ENCODE measurements around the gene KRTAP4-5. TPM values are rescaled to one million over a fixed set of nuclear protein-coding genes. Genes with fewer than 3 reads are reported as not detected.
"Not testable (repeated sequence)": the region's sequence is repeated elsewhere in the genome, so short reads cannot be mapped to it uniquely, and the experiment has no call there.

Gene KRTAP4-5
- total and polyA plus RNA-seq, 2 donors: not detected

- H3K36me3 ChIP-seq (ENCODE audit: control insufficient read depth in 2 of 2, insufficient read depth in 2 of 2, low read length in 1 of 2); H3K27me3 ChIP-seq (ENCODE audit: control insufficient read depth in 2 of 2, insufficient read depth in 1 of 2, low read length in 1 of 2); H3K9me3 ChIP-seq (ENCODE audit: control insufficient read depth in 2 of 2, insufficient read depth in 1 of 2, low read length in 1 of 2); H3K4me3 ChIP-seq (ENCODE audit: low read length in 2 of 2); H3K27ac ChIP-seq (ENCODE audit: low read depth in 1 of 2, low read length in 1 of 2); H3K4me1 ChIP-seq (ENCODE audit: control insufficient read depth in 2 of 2, insufficient read depth in 2 of 2, low read length in 2 of 2); DNase-seq (ENCODE audit: low read depth in 6 of 9, low spot score in 9 of 9): not testable (repeated sequence)
- WGBS: 28% methylated on average over 11 of the region's 11 CpGs
Measured at GRCh38 chr17:41119696-41120690, 29.6 kb downstream of the KRTAP4-5 start.

GRCh38 chr17:41118721-41119120 is 30.9 kb downstream of the KRTAP4-5 start:
- Histone ChIP-seq H3K4me3 (ENCODE audit: low read length in 2 of 2) (no peak overlapping the region), H3K27me3 (ENCODE audit: control insufficient read depth in 2 of 2, insufficient read depth in 1 of 2, low read length in 1 of 2) (no peaks in the 10 kb centered on the region), H3K36me3 (ENCODE audit: control insufficient read depth in 2 of 2, insufficient read depth in 2 of 2, low read length in 1 of 2) (no peaks in the 10 kb centered on the region), H3K27ac (ENCODE audit: low read depth in 1 of 2, low read length in 1 of 2) (no peak overlapping the region), H3K4me1 (ENCODE audit: control insufficient read depth in 2 of 2, insufficient read depth in 2 of 2, low read length in 2 of 2) (no peaks in the 10 kb centered on the region), H3K9me3 (ENCODE audit: control insufficient read depth in 2 of 2, insufficient read depth in 1 of 2, low read length in 1 of 2) (no peaks in the 10 kb centered on the region)
- DNase-seq (ENCODE audit: low read depth in 6 of 9, low spot score in 9 of 9): no peak
- WGBS: 99% methylated on average over 4 of the region's 4 CpGs

GRCh38 chr17:41117846-41118386 is 31.7 kb downstream of the KRTAP4-5 start, which contains the start of gene KRTAP4-11:
TSS of gene KRTAP4-11 (minus strand) at chr17:41118373. CDS start at chr17:41118315, 58 bp downstream.
- H3K36me3 ChIP-seq (ENCODE audit: control insufficient read depth in 2 of 2, insufficient read depth in 2 of 2, low read length in 1 of 2); H3K9me3 ChIP-seq (ENCODE audit: control insufficient read depth in 2 of 2, insufficient read depth in 1 of 2, low read length in 1 of 2); H3K4me3 ChIP-seq (ENCODE audit: low read length in 2 of 2); H3K4me1 ChIP-seq (ENCODE audit: control insufficient read depth in 2 of 2, insufficient read depth in 2 of 2, low read length in 2 of 2); H3K27me3 ChIP-seq (ENCODE audit: control insufficient read depth in 2 of 2, insufficient read depth in 1 of 2, low read length in 1 of 2); DNase-seq (ENCODE audit: low read depth in 6 of 9, low spot score in 9 of 9); H3K27ac ChIP-seq (ENCODE audit: low read depth in 1 of 2, low read length in 1 of 2): not testable (repeated sequence)
- WGBS: 91% methylated on average over 10 of the region's 10 CpGs

GRCh38 chr17:41116297-41116696 is 33.3 kb downstream of the KRTAP4-5 start:
- H3K4me3 ChIP-seq (ENCODE audit: low read length in 2 of 2): no peak overlapping the region
- no peak for DNase-seq (ENCODE audit: low read depth in 6 of 9, low spot score in 9 of 9)
- H3K4me1 ChIP-seq (ENCODE audit: control insufficient read depth in 2 of 2, insufficient read depth in 2 of 2, low read length in 2 of 2): no peaks in the 10 kb centered on the region
- no peaks in the 10 kb centered on the region for H3K36me3 ChIP-seq (ENCODE audit: control insufficient read depth in 2 of 2, insufficient read depth in 2 of 2, low read length in 1 of 2)
- no peaks in the 10 kb centered on the region for H3K9me3 ChIP-seq (ENCODE audit: control insufficient read depth in 2 of 2, insufficient read depth in 1 of 2, low read length in 1 of 2)
- 70% methylated on average over 5 of the region's 5 CpGs for WGBS
- no peak overlapping the region for H3K27ac ChIP-seq (ENCODE audit: low read depth in 1 of 2, low read length in 1 of 2)
- no peaks in the 10 kb centered on the region for H3K27me3 ChIP-seq (ENCODE audit: control insufficient read depth in 2 of 2, insufficient read depth in 1 of 2, low read length in 1 of 2)

- no peaks in the 10 kb centered on the region for H3K27me3 ChIP-seq (ENCODE audit: control insufficient read depth in 2 of 2, insufficient read depth in 1 of 2, low read length in 1 of 2)
- H3K9me3 ChIP-seq (ENCODE audit: control insufficient read depth in 2 of 2, insufficient read depth in 1 of 2, low read length in 1 of 2): no peaks in the 10 kb centered on the region
- no peaks in the 10 kb centered on the region for H3K4me1 ChIP-seq (ENCODE audit: control insufficient read depth in 2 of 2, insufficient read depth in 2 of 2, low read length in 2 of 2)
- WGBS: 60% methylated on average over 2 of the region's 2 CpGs
- DNase-seq (ENCODE audit: low read depth in 6 of 9, low spot score in 9 of 9): no peak
- no peak overlapping the region for H3K27ac ChIP-seq (ENCODE audit: low read depth in 1 of 2, low read length in 1 of 2)
- no peak overlapping the region for H3K4me3 ChIP-seq (ENCODE audit: low read length in 2 of 2)
- H3K36me3 ChIP-seq (ENCODE audit: control insufficient read depth in 2 of 2, insufficient read depth in 2 of 2, low read length in 1 of 2): no peaks in the 10 kb centered on the region
Measured at GRCh38 chr17:41111151-41111885, 38.3 kb downstream of the KRTAP4-5 start.

- H3K27ac ChIP-seq (ENCODE audit: low read depth in 1 of 2, low read length in 1 of 2); H3K36me3 ChIP-seq (ENCODE audit: control insufficient read depth in 2 of 2, insufficient read depth in 2 of 2, low read length in 1 of 2); H3K4me3 ChIP-seq (ENCODE audit: low read length in 2 of 2); H3K4me1 ChIP-seq (ENCODE audit: control insufficient read depth in 2 of 2, insufficient read depth in 2 of 2, low read length in 2 of 2); H3K9me3 ChIP-seq (ENCODE audit: control insufficient read depth in 2 of 2, insufficient read depth in 1 of 2, low read length in 1 of 2); DNase-seq (ENCODE audit: low read depth in 6 of 9, low spot score in 9 of 9); H3K27me3 ChIP-seq (ENCODE audit: control insufficient read depth in 2 of 2, insufficient read depth in 1 of 2, low read length in 1 of 2): not testable (repeated sequence)
- WGBS: 47% methylated on average over 1 of the region's 1 CpG
Measured at GRCh38 chr17:41108728-41109386, 40.8 kb downstream of the KRTAP4-5 start.

GRCh38 chr17:41107941-41108450 is 41.6 kb downstream of the KRTAP4-5 start:
- Histone ChIP-seq H3K4me1 (ENCODE audit: control insufficient read depth in 2 of 2, insufficient read depth in 2 of 2, low read length in 2 of 2) (no peaks in the 10 kb centered on the region), H3K27me3 (ENCODE audit: control insufficient read depth in 2 of 2, insufficient read depth in 1 of 2, low read length in 1 of 2) (no peaks in the 10 kb centered on the region), H3K4me3 (ENCODE audit: low read length in 2 of 2) (no peak overlapping the region), H3K27ac (ENCODE audit: low read depth in 1 of 2, low read length in 1 of 2) (no peak overlapping the region), H3K9me3 (ENCODE audit: control insufficient read depth in 2 of 2, insufficient read depth in 1 of 2, low read length in 1 of 2) (no peaks in the 10 kb centered on the region), H3K36me3 (ENCODE audit: control insufficient read depth in 2 of 2, insufficient read depth in 2 of 2, low read length in 1 of 2) (no peaks in the 10 kb centered on the region)
- 96% methylated on average over 1 of the region's 1 CpG for WGBS
- DNase-seq (ENCODE audit: low read depth in 6 of 9, low spot score in 9 of 9): no peak

- 91% methylated on average over 10 of the region's 10 CpGs for WGBS
- not testable (repeated sequence) for DNase-seq (ENCODE audit: low read depth in 6 of 9, low spot score in 9 of 9); H3K9me3 ChIP-seq (ENCODE audit: control insufficient read depth in 2 of 2, insufficient read depth in 1 of 2, low read length in 1 of 2); H3K4me3 ChIP-seq (ENCODE audit: low read length in 2 of 2); H3K4me1 ChIP-seq (ENCODE audit: control insufficient read depth in 2 of 2, insufficient read depth in 2 of 2, low read length in 2 of 2); H3K27me3 ChIP-seq (ENCODE audit: control insufficient read depth in 2 of 2, insufficient read depth in 1 of 2, low read length in 1 of 2); H3K27ac ChIP-seq (ENCODE audit: low read depth in 1 of 2, low read length in 1 of 2); H3K36me3 ChIP-seq (ENCODE audit: control insufficient read depth in 2 of 2, insufficient read depth in 2 of 2, low read length in 1 of 2)
Measured at GRCh38 chr17:41105347-41105746, 44.3 kb downstream of the KRTAP4-5 start, which contains the start of gene KRTAP4-9. TSS of gene KRTAP4-9 (plus strand) at chr17:41105389. CDS start at chr17:41105389, 0 bp downstream.
